ENCODE data around the gene TBC1D17.
A peak's percentile ranks its signal among the peaks of the same experiment; 100 is the strongest.

The TBC1D17 gene

DNA sequence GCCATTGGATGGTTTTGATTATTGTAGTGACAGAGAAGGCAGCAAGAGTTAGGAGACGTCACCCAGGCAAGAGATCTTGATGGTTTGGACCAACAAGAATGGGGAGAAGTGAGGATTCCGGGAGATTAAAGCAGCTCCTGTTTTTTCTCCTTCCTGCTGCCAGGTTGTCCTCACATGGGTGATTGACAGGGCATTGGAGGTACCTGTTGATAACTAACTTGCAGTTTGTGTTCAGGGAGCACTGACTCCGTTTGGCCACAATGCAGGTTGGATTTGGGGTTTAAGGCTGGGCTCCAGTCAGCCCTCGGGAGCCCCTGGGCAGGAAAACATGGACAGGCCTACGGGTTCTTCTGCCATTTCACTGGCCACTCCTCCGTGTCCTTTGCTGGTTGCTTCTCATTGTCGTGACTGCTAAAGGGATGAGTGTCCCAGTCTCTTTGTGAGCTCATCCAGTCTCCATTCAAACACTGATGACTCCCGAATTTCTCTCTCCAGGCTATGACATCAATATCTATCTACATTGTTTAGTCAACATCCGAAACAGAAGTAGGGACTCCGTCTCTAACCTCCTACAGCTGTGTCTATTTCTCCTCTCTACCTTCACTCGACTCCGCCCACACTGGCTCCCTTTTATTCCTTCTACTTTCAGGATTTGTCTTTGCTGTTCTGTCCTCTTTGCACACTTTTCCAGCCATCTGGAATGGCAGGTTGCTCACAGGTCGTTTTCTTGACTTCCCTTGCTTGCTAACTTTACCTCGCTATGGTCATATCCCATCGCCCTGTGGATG is 27.9 kb upstream of the TBC1D17 start:
- DNase-seq = no peak

GRCh38 chr19:49850221-49850486 is 27.3 kb upstream of the TBC1D17 start:
- no peak for DNase-seq

DNA sequence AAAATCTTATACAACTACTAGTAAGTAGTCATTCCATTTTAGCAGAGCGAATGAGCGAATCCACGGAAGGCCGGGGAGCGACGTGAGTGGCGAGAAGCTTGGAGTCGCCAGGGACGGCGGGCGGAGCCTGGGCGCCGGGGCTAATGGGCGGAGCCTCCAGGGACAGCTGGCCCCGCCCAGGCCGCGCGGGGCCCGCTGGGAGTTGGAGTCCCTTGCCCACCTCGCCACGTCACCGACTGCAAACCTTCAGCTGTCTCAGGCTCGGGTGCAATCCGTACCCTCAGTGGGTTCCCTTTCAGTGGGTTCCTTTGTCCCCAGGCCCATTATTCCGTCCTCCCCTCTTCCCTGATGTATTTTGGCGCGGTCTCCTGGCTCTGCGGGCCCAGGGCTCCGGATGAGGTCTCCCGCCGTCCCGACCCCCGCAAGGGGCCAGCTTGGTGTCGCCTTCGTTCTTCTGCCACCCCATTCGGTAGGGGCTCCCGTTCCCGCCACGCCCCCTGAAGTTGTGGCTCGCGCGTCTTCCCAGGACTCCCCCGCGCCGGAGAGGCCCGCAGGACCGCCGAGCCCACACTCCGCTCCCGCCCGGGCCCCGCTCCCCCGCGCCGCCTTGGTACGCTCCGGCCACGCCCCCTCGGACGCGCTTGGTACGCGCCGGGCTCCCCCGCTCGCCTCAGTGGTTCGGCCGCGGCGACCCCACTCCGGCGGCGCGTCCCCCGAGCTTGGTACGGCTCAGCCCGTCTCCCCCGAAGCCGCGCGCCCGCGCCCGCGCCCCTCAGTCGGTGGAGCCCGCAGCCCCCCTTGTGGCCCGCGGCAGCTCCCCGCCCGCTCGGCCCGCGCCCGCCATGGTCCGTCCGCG is 26.8 kb upstream of the TBC1D17 start, which contains the start of gene PTOV1:
TSS of gene PTOV1 (plus strand) at position 673 of the 856 bp plus-strand sequence.
- peak; percentile 72 for DNase-seq

DNA sequence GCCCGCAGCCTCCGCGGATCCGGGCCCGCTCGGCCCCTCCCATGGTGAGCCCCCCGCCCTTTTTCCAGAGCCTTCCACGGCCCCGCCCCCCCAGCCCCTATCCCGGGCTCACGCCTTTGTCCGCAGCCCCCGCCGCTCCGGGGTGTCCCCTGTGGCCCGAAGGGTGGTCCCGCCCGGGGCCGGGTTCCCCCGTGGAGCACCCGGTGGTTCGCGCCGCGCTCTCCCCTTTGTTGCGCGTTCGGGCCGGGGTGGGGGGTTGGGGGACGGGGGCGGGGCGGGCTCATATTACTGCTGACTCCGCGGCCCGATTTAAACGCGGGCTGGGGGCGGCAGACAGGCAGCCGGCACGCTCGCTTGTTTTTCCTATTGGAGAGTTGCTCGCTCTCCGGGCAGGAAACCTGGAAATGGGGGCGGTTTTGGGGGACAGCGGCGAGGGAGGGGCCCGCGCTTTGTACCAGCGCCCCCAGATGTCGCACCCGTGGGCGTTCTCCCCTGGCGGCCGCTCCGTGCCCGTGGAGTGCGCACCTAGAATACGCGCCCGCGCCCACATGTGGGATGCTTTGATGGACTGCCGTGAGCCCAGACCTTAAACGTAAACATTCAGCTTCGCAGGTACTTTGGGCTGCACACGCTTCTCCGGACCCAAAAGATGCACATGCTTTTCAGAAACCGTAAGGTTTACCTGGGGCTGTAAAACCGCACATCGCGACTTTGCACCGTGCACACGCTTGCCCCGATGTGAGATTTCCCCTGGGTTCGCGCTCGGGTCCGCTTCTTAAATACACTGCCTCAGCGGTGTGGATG is 25.8 kb upstream of the TBC1D17 start:
- DNase-seq = no peak

DNA sequence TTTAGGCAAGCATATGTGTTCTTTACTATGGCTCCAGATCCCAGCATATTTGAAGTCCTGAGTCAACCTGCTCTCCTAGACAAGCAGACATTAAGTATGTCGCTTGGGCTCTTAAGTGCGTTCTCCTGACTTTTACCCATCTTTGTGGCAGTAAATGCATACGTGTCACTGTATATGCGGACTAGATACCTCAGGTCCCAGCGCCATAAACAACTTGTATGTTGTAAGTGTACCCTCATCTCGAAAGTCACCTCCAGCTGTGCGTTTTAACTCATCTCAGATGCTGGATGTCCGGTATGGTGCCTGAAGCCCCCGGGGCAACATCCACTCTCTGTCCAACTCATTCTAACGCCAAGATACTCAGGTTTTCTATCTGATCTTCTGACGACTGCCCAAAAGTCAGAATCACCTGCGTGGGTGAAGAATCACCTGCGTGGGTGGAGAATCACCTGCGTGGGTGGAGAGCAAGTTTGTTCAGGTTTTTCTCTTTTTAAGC is 24.8 kb upstream of the TBC1D17 start:
- no peak for DNase-seq

DNA sequence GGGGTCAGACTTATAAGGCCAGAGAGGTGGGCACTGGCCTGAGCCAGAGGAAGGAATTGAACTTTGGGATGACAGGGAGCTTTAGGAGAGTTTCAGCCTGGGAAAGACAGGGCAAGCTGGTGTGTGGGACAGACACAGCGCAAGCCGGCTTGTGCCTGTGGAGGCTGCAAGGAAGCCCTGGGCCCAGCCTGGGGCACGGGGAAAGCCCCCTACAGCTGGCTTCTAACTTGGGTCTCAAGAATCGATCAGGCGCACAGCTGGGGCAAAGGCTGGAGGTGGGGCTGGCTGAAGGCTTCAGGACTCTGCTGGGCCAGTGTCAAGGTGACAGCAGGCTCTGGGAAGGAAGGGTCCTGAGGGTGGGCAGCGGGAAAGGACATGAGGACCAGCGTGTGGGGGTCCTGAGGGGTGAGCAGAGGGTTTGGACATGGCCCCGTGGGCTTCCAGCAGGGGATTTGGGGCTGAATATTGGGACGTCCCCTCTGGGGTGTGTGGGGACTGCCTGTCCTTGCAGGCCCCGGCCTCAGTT is 23.6 kb upstream of the TBC1D17 start:
- DNase-seq = no peak

DNA sequence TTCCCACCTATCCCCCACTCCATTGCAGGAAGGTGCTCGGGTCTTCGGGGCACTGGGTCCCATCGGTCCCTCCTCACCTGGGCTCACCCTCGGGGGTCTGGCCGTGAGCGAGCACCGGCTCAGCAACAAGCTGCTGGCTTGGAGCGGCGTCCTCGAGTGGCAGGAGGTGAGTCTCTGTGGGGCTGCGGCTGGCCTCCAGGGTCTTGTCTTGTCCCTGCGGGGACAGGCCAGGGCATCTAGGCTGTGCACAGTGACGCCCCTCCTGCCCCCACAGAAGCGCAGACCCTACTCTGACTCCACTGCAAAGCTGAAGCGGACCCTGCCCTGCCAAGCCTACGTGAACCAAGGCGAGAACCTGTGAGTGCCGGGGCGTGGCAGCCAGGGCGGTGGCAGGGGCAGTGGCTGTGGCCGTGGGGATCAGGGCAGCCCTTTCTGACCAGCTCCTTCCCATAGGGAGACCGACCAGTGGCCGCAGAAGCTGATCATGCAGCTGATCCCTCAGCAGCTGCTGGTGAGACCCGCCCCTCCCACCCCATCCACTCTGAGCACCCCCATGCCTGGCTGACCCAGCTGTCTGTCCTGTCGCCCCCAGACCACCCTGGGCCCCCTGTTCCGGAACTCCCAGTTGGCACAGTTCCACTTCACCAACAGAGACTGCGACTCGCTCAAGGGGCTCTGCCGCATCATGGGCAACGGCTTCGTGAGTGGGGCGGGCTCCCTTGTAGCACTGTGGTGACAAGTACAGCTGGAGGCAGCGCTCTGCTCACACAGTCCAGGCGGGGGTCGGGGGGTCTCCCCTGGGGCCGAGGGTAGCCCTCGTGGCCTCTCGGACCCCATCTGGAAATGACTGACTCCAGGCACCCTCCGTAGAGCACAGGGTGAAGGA is 22.9 kb upstream of the TBC1D17 start:
- no peak for DNase-seq

DNA sequence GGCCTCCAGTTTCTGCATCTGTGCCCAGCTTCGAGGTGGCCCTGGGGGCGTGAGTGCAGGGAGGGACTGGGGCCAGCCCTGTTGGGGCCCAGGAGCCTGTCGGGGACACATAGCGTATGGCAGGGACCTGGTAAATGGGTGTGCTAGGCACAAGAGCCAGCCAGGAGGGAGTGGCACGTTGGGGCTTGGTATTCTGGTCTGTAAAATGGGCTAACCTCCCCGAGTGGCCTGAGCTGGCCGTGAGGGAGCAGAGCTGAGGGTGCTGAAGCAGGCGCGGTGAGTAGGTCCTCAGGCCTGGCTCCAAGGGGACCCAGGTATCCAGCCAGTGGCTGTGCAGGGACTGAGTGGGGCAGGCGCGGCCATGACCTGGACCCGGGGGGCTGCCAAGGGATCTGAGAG is 22.2 kb upstream of the TBC1D17 start:
- no peak for DNase-seq

DNA sequence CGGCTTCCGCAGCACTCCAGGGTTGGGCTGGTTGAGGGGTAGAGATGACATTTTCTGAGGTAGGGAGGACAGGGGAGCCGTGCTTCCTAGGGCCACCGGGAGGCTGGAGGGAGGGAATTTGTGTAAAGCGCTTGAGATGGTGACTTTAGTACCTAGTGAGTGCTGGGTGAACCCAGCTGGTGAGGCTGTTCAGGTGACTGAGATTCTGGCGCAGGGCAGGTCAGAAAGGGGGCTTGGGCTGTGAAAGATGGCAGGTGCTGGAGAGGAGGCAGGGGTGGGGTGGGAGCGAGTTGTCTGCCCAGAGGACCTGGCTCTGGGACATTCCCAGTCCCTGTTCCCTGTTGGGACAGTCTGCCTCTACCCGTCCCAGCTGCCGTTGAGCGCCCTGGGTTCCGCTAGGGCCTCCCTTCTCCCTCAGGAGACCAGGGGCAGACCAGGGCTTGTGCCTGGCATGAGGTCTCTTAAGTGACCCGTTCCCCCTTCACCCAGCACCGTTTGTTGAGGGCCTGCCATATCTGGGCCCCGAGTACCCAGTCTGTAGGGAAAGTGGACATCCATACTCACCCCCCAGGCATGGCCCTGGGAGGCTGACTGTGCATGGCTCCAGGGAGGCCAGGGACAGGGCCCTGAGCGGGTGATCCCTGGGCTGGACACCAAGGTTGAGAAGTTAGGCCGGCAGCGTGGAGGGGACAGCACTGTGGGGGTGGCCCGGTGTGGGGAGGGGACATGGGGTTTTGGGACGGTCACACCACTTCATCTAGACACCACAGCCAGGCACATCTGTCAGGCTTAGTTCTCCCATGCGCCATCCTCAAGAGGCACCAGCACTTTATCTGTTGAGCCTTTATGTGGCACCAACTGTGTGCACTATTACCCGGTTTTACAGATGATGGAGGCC is 21.6 kb upstream of the TBC1D17 start:
- no peak for DNase-seq

- DNase-seq = no peak
Observed at GRCh38 chr19:49856574-49857021, 20.9 kb upstream of the TBC1D17 start.

- no peak for DNase-seq
Observed at GRCh38 chr19:49857061-49857837, 20.3 kb upstream of the TBC1D17 start.

DNA sequence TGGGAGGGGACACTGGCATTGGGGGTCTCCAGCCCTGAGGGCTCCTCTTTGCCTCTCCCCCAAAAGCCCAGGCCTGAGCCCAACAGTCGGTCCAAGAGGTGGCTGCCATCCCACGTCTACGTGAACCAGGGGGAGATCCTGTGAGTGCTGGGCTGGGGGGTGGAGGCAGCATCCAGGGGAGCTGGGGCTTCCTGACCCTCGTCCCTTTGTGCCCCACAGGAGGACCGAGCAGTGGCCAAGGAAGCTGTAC is 19.7 kb upstream of the TBC1D17 start:
- no peak for DNase-seq

GRCh38 chr19:49858088-49858985 is 19.2 kb upstream of the TBC1D17 start:
- DNase-seq = no peak

- no peak for DNase-seq
Observed at GRCh38 chr19:49859682-49860335, 17.7 kb upstream of the TBC1D17 start.

DNA sequence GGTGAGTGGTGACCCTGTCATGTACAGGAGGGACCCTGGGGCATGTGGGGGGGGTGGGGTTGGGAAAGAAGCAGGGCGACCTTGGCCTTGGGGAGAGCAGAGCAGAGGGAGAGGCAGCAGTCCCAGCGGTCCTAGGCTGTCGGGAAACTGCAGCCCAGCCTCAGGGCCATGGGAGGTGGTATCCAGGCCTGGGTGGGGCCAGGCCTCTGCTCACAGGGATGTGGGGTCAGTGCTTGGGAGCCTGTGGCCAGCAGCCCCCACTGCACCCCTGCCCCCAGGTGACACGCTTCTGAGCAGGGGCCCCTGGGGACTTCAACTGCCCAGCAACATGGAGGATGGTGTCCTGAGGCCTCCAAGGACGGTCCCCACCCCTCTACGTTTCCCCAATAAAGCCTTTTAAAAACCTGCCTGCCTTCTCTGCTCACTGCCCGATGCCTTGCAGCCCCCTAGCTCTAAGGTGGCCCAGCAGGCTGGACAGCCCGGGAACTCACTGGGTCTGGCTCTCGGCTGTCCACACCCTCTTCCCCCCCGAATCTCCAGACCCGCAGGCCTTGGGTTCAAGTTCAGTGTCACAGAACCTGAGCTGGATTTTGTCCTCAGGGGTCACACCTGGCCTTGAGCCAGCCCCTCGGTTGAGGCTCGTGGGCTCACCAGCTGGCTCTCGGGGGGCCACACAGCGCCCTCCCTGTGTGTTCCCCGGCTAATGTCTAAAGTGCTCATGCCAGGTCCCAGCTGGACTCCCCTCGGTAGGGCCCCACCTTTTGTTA is 17.0 kb upstream of the TBC1D17 start:
- DNase-seq = no peak

- DNase-seq = no peak
Observed at GRCh38 chr19:49861107-49861506, 16.4 kb upstream of the TBC1D17 start.

GRCh38 chr19:49861541-49862378 is 15.7 kb upstream of the TBC1D17 start:
- no peak for DNase-seq

Data from SHP77 treated with DMSO at 0.1 percent for 48 hours (cell line).